ENCODE results near the gene RAPGEFL1.

RAPGEFL1 gene

DNA sequence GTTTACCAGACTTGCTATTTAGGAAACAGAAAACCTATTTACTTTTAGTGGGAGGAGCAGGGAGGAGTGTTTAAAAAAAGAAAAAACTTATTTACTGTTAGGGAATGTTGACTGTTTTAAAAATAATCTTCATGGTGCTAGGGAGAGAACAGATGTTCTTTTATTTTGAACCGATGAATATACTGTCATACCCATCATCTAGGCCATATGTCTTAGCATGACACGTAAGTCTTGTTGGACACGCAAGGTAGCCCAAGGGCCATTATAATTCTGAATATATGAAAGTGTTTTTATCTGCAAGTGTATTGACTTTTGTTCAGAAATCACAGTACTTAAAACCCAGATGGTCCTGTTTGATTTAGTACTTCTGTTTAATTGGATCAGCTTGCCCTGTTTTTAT is 53.4 kb downstream of the RAPGEFL1 start:
- TF ChIP-seq TAF1 (IDR thresholded peaks at IDR 0.05; ENCODE audit: borderline replicate concordance, insufficient read depth, low read length) (no peak), FOXP2 (optimal IDR thresholded peaks at IDR 0.05; ENCODE audit: borderline replicate concordance, extremely low read depth, extremely low read length, insufficient read depth) (no peak), POLR2AphosphoS5 (IDR thresholded peaks at IDR 0.05; ENCODE audit: low read depth, low read length) (no peak), SIN3A (IDR thresholded peaks at IDR 0.05; ENCODE audit: borderline replicate concordance, insufficient read depth, low read length) (no peak)
- TF ChIP-seq, protein P1, sequence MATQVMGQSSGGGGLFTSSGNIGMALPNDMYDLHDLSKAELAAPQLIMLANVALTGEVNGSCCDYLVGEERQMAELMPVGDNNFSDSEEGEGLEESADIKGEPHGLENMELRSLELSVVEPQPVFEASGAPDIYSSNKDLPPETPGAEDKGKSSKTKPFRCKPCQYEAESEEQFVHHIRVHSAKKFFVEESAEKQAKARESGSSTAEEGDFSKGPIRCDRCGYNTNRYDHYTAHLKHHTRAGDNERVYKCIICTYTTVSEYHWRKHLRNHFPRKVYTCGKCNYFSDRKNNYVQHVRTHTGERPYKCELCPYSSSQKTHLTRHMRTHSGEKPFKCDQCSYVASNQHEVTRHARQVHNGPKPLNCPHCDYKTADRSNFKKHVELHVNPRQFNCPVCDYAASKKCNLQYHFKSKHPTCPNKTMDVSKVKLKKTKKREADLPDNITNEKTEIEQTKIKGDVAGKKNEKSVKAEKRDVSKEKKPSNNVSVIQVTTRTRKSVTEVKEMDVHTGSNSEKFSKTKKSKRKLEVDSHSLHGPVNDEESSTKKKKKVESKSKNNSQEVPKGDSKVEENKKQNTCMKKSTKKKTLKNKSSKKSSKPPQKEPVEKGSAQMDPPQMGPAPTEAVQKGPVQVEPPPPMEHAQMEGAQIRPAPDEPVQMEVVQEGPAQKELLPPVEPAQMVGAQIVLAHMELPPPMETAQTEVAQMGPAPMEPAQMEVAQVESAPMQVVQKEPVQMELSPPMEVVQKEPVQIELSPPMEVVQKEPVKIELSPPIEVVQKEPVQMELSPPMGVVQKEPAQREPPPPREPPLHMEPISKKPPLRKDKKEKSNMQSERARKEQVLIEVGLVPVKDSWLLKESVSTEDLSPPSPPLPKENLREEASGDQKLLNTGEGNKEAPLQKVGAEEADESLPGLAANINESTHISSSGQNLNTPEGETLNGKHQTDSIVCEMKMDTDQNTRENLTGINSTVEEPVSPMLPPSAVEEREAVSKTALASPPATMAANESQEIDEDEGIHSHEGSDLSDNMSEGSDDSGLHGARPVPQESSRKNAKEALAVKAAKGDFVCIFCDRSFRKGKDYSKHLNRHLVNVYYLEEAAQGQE (IDR thresholded peaks at IDR 0.05; ENCODE audit: insufficient read depth in 1 of 2, low read depth in 2 of 2, low read length in 2 of 2), result no peak

DNA sequence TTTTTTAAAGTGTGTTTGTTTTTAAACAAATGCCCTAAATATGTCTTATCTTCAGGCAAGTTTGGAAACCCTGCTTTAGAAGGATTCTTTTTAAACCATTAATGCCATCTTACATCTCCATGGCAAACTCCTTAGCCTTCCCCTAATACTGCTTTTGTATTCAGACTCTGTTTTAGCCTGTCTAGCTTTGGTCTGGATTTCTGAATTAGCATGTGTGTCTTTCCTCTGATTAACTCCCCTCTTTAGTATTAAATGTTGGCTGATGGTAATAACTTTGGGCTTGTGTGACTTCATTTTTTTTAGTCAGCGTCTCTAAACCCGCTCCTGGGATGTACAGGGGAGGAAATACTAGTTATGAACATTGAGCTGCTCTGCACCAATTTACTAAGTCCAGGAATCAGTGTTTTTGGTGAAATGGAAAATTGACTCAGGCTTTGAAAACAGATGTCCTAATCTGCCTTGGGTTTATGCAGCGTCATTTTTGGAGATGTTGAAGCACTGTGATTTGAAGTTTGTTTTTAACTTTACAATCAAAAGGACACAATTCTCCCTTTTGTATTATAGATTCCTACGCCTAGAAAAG is 64.1 kb downstream of the RAPGEFL1 start:
- TF ChIP-seq TAF1 (IDR thresholded peaks at IDR 0.05; ENCODE audit: borderline replicate concordance, insufficient read depth, low read length), result no peak
- TF ChIP-seq FOXP2 (optimal IDR thresholded peaks at IDR 0.05; ENCODE audit: borderline replicate concordance, extremely low read depth, extremely low read length, insufficient read depth), result no peak
- no peak for TF ChIP-seq SIN3A (IDR thresholded peaks at IDR 0.05; ENCODE audit: borderline replicate concordance, insufficient read depth, low read length)
- TF ChIP-seq, protein P1 (IDR thresholded peaks at IDR 0.05; ENCODE audit: insufficient read depth in 1 of 2, low read depth in 2 of 2, low read length in 2 of 2), result no peak

DNA sequence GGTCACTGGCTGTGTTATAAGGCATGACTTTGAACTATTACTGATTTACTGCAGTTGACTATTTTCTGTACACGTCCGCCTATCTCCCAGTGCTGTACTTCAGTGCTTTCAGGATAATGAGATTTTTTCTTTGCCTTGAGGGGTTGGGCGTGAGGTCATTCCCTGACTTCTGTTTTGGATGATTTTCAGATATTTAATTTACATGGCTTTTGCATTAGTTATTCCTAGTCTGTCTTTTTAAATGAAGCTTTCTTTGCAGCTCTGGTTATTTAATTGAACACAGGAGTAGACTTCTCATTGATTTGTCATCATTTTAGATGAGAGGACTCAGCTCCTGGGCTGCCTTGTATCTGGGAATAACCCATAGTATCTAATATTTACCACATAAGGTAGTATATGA is 65.5 kb downstream of the RAPGEFL1 start:
- TF ChIP-seq SIN3A (IDR thresholded peaks at IDR 0.05; ENCODE audit: borderline replicate concordance, insufficient read depth, low read length), result no peak
- no peak for TF ChIP-seq FOXP2 (optimal IDR thresholded peaks at IDR 0.05; ENCODE audit: borderline replicate concordance, extremely low read depth, extremely low read length, insufficient read depth)
- TF ChIP-seq, protein P1 (IDR thresholded peaks at IDR 0.05; ENCODE audit: insufficient read depth in 1 of 2, low read depth in 2 of 2, low read length in 2 of 2), result no peak
- TF ChIP-seq TAF1 (IDR thresholded peaks at IDR 0.05; ENCODE audit: borderline replicate concordance, insufficient read depth, low read length), result no peak
- TF ChIP-seq POLR2AphosphoS5 (IDR thresholded peaks at IDR 0.05; ENCODE audit: low read depth, low read length), result no peak

DNA sequence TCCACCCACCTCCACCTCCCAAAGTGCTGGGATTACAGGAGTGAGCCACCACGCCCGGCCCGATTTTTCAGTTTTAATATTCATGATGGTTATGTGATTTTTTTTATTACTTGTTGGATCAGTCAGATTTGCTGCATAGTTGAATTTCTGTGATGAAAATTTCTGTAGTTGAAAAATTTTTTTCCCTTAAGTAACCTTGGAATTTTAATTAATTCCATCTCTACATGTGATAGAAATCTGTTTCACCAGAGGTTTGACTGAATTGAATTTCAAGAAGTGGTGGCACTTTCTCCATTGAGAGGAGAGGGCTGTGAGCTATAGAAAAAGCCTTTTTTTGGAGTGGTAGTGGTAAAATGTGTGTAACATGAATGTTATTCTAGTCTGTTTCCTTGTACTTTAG is 66.5 kb downstream of the RAPGEFL1 start:
- TF ChIP-seq SIN3A (IDR thresholded peaks at IDR 0.05; ENCODE audit: borderline replicate concordance, insufficient read depth, low read length), result no peak
- no peak for TF ChIP-seq POLR2AphosphoS5 (IDR thresholded peaks at IDR 0.05; ENCODE audit: low read depth, low read length)
- no peak for TF ChIP-seq TAF1 (IDR thresholded peaks at IDR 0.05; ENCODE audit: borderline replicate concordance, insufficient read depth, low read length)
- no peak for TF ChIP-seq FOXP2 (optimal IDR thresholded peaks at IDR 0.05; ENCODE audit: borderline replicate concordance, extremely low read depth, extremely low read length, insufficient read depth)
- TF ChIP-seq, protein P1 (IDR thresholded peaks at IDR 0.05; ENCODE audit: insufficient read depth in 1 of 2, low read depth in 2 of 2, low read length in 2 of 2), result no peak

DNA sequence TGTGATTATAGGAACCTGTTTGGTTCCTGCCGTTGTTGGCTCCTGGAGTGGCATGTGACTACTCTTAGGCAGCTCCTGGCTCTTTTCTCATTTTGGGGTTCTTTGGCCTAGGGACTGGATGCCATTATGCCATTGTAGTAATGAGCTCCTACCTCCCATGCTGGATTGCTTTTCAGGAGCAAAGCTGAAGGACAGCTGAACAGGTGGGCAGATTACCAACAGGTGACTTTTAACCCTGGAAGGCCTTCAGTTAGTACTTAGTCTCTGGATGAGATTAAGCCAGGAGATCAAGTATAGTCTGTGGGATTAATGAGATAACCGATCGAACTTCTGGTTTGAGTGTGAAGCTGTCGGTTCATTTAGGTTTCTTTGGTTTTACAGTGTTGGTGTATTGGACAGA is 67.0 kb downstream of the RAPGEFL1 start:
- no peak for TF ChIP-seq SIN3A (IDR thresholded peaks at IDR 0.05; ENCODE audit: borderline replicate concordance, insufficient read depth, low read length)
- TF ChIP-seq TAF1 (IDR thresholded peaks at IDR 0.05; ENCODE audit: borderline replicate concordance, insufficient read depth, low read length), result no peak
- TF ChIP-seq, protein P1 (IDR thresholded peaks at IDR 0.05; ENCODE audit: insufficient read depth in 1 of 2, low read depth in 2 of 2, low read length in 2 of 2), result no peak
- TF ChIP-seq FOXP2 (optimal IDR thresholded peaks at IDR 0.05; ENCODE audit: borderline replicate concordance, extremely low read depth, extremely low read length, insufficient read depth), result no peak
- TF ChIP-seq POLR2AphosphoS5 (IDR thresholded peaks at IDR 0.05; ENCODE audit: low read depth, low read length), result no peak

All from PFSK-1 (cell line).